HG02763 (cell line): ENCODE data around the gene GLTPD2.

ENCODE experiments used
- ATAC-seq: cut with Tn5 transposase; IDR thresholded peaks from one replicate; pipeline ENCODE4 v1.9.1; 2021; ENCODE audit warnings: mild to moderate bottlenecking, moderate library complexity; ENCODE audit not compliant: unreplicated experiment

GLTPD2 gene

DNA sequence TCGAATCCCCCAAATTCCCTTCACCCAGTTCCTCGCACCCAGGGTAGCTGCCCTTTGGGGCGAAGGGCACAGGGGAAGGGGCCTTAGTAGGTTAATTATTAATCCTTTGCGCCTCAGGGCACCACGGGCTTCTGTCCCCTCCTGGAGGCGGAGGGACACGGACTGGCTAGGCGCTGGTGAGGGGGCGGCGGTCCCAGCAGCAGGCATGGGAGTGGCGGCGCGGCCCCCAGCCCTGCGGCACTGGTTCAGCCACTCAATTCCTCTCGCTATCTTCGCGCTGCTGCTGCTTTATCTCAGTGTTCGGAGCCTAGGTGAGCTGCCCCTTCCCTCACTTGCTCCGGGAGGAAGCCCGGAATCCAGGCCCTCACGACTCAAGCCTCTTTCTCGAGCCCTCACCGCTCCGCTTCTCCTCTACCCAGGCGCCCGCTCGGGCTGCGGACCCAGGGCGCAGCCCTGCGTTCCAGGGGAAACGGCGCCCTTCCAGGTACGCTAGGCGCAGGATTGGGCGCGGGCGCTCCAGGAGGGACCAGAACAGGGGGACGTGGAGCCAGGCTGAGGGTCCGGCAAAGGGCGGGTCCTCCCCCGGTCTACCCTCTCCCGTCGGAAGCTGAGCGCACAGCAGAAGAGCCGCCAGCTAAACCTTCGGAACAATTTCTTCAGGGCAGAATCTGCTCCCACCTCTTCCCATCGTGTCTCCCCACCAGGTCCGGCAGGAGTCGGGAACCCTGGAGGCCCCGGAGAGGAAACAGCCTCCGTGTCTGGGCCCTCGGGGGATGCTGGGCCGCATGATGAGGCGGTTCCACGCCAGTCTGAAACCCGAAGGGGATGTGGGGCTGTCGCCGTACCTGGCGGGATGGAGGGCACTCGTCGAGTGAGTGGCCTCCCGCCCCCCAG lies at the start of gene GLTPD2:
Gene GLTPD2, plus strand, starts transcription at position 158 of the 894 bp plus-strand sequence. Its CDS starts 48 bp downstream, at position 206.
- ATAC-seq, result no peak

DNA sequence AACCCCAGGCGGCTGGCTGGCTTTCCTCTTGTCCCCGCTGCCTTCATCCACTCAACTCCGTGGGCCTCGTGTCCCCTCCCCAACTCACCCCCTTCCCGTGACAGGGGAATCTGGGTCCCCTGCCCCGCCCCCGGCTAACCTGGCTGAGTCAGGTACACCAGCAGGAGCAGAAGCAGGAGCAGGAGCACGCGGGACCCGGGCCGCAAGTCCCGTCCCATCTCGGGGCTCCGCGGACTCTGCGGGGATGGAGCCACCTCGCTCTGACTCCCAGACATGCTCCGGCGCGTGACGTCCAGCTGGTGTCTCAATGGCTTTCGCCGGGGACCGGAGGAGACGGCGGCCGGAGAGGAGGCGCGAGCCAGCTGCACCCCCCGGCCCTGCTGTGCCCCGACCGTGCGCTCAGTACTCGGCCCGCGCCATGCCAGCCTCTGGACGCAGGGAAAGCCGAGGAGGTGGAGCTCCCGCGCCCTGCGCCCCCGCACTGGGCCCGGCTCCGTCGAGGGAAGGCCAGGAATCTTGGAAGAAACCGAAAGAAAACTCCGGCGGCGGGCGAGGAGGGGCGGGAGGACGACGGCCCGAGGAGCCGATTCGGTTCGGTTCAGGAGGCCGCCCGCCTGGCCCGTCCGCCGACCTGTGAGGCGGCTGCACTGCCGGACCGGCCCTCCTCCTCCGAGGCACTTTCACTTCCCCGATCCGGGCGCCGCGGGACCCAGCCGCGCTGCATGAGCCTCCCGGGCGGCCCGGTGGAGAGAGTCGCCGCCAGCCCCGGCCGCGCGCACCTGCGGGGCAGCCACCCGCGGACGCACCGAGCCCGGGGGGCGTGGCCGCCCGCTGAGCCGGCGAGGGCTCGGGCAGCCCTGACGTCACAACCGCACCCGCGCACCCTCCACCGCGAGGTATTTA lies 49.4 kb upstream of the GLTPD2 start, which contains the start of the genes CXCL16 and ZMYND15:
Gene CXCL16, minus strand, starts transcription at position 807 of the 903 bp plus-strand sequence. Its CDS starts 589 bp downstream, at position 218.
Gene ZMYND15, plus strand, starts transcription at position 712 of the 903 bp plus-strand sequence. CDS start 716 bp downstream, outside the sequence.
- ATAC-seq, result no peak

DNA sequence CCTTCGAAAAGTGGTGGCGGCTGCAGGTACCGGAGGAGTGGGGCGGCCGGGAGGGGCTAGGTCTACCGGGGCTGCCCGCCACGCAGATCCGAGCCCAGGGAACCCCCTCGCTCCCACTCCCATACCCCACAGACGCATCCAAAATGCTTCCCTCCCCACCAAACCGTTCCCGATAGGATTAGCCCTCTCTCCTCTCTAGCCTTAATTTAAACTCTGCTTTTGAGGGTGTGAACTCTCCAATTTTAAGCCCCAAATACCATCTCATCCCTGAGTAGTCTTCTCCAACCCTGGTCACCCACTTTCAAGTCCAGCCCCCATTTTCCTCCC lies 48.8 kb upstream of the GLTPD2 start:
- no peak for ATAC-seq

DNA sequence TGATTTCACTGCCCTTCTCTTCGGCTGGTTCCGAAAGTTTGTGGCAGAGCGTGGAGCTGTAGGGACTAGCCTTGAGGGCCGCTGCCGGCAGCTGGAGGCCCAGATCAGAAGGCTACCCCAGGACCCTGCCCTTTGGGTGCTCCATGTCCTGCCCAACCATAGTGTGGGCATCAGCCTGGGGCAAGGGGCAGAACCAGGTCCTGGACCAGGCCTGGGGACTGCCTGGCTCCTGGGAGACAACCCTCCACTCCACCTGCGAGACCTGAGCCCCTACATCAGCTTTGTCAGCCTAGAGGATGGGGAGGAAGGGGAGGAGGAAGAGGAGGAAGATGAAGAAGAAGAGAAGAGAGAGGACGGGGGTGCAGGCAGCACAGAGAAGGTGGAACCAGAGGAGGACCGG lies 48.2 kb upstream of the GLTPD2 start:
- ATAC-seq, result no peak

DNA sequence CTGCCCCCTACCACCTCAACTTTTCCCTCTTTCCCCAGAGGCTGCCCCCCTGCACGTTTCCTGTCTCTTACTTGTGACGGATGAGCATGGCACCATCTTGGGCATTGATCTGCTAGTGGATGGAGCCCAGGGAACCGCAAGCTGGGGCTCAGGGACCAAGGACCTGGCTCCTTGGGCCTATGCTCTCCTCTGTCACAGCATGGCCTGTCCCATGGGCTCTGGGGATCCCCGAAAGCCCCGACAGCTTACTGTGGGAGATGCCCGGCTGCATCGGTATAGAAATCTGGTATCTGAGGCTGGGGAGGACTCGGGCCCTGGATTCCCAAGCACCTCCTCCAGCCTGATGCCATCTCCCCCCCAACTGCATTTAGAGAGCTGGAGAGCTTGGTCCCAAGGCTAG lies 47.2 kb upstream of the GLTPD2 start:
- no peak for ATAC-seq

DNA sequence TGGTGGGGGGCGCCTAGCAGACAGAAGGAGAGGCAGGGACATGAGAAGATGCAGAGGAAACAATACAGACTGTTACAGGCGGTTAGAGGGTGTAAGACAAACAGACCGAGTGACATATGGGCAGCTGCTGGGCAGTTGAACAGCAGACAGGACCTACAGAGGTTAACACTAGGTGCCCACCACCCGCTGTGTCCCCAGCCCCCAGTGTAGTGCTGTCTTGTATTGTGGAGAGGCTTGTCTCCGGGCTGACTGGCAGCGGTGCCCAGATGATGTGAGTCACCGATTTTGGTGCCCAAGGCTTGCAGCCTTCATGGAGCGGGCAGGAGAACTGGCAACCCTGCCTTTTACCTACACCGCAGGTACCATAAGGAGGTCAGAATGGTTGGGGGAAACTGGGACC lies 46.6 kb upstream of the GLTPD2 start:
- ATAC-seq, result no peak

DNA sequence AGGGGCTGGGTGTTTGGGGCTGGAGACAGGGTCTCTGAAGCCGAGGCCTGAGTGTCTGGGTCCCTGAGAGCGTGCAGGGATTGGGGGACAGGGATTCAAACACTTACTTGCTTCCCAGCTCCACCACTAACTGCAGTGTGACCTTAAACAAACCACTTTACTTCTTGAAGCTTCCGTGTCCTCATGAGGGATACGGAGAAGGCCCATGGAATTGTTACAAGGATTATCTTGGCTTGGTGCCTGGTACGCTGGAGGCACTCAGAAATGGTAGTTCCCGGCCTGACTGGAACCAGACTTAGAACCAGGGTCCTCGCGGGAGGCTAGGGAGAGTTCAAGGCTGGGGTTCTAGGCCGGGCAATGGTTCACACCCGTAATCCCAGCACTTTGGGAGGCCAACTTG lies 46.1 kb upstream of the GLTPD2 start:
- no peak for ATAC-seq

DNA sequence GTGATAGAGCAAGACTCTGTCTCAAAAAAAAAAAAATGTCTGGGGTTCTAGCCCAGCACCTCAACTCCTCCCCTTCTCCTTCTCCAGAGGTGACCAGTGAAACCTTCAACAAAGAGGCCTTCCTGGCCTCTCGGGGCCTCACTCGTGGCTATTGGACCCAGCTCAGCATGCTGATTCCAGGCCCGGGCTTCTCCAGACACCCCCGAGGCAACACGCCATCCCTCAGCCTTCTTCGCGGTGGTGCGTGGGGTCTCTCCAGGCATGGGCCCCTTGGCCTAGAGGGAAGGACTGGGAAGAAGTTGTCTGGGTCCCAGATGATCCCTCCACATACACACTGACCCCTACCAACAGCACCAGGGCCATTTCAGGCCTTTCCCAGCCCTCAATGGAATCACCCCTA lies 45.5 kb upstream of the GLTPD2 start:
- ATAC-seq, result no peak

DNA sequence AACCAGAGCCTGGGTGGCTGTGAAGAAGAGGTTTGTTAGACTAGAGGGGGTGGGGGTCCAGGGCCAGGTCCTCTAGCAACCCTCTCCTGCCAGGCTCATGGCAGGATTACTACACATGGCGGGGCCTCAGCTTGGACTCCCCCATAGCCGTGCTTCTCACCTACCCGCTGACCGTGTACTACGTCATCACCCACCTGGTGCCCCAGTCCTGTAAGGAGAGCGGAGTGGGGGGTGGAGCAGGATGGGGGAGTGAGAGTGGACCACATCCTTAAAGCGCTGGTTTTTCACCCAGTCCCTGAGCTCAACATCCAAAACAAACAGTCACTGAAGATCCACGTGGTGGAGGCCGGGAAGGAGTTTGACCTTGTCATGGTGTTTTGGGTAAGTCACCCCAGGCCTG lies 44.9 kb upstream of the GLTPD2 start:
- no peak for ATAC-seq

DNA sequence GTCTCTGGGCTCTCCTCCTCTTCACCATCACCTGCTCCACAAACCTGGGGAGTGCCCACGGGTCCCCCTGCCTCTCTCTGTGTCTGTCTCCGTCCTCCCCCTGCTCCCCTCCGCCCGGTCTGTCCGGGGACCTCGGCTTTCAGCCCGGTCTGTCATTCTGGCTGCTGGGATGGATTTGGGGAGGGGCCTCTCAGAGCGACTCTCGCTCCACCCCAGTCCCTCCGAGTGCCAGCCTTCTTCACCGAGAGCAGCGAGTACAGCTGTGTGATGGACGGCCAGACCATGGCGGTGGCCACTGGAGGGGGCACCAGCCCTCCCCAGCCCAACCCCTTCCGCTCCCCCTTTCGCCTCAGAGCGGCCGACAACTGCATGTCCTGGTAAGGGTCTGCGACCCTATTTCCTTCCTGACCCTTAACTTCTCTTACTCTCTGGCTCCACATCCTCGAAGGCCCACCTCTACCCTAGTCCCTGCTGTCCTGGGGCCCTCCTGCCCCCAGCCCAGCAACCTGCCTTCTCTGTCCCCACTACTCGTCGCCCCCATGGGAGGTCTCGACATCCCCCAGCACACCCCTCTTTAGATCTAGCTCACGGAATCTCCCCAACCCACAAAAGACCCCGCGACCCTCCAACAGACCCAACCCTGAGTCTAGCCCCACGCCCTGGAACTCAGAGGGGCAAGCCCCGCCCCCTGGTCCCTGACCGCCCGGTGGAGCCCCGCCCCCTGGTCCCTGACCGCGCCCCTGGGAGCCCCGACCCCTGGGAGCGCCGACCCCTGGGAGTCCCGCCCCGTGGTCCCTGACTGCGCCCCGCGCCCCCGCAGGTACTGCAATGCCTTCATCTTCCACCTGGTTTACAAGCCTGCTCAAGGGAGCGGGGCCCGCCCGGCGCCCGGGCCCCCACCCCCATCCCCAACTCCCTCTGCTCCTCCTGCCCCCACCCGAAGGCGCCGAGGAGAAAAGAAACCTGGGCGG lies 43.5 kb upstream of the GLTPD2 start:
- no peak for ATAC-seq

DNA sequence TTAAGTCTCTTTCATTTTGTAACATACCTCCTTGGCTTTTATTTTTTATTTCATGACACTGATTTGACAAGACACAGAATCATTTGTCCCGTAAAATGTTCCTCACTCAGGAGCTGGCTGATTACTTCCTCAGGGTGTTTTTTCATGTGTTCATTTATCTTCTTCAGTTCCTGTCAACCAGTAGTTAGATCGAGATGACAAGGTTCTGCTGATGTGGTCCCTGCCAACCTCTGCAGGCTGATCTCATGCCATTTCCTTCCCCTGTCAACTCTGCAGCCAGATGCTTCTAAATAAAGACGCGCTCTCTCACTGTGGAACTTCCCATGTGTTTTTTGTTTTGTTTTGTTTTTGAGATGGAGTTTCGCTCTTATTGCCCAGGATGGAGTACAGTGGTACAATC lies 40.9 kb upstream of the GLTPD2 start:
- no peak for ATAC-seq

DNA sequence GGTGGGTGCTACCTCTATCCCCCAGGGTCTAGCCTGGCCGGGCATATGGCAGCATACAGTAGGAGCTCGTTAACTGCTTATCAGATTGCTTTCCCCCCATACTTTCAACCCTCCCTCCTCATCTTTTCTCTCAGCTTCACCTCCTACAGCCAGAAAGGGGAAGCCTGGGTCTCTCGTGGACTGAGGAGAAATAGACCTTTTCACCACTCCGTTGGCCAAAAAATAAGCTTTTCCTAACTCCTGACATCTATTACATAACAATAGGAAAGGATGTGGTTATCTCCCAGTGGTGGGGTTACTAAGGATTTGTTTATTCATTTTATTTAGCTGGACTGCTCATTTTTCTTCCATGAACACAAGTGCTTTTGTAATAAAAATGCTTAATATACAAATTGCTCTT lies 40.1 kb upstream of the GLTPD2 start:
- no peak for ATAC-seq

DNA sequence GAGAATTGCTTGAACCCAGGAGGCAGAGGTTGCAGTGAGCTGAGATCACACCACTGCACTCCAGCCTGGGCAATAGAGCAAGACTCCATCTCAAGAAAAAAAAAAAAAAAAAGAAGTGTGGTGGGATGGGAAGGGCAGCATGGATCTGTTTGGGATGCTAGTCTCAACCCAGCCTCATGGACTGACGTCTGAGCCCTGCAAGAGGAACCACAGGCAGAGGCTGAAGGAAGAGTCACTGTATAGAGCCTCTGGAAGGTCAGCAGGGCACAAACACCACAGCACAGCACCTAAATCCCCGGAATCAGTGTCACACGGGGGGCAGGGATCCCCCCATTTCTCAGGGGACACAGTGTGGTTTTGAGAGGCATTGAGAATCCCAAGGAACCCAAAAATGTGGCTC lies 38.2 kb upstream of the GLTPD2 start:
- no peak for ATAC-seq

DNA sequence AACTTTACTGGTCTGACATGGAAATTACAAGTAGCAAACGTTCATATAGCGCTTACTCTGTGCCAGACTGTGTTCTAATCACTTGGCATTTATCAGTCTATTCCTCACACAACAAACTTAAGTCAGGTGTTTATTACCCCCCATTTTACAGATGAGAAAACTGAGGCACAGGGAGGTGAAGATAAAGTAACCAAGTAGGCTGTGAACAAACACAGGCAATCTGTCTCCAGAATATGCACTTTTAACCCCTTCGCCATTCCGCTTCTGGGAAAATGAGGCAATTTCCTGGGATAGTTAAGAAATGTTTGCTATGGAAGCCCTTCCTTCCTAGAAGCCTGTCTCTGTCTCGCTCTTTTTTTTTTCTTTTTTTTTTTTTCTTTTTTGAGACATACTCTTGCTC lies 36.8 kb upstream of the GLTPD2 start:
- no peak for ATAC-seq

DNA sequence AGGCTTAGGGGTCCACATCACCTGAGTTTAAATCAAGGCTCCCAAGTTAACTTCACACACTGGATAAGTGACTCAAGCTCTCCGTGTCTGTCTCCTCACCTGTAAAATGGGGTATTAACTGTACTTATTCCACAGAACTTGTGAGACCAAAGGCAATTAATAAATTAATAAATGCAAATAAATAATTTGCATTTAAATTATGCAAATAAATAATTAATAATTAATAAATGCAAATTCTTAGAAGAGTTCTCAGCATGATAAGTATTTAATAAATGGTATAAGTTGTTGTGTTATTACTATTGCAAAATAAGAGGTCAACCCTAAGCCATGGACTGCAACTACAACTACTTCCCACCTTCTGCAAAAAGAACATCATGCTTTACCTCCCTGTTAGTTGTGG lies 35.4 kb upstream of the GLTPD2 start:
- ATAC-seq, result no peak

DNA sequence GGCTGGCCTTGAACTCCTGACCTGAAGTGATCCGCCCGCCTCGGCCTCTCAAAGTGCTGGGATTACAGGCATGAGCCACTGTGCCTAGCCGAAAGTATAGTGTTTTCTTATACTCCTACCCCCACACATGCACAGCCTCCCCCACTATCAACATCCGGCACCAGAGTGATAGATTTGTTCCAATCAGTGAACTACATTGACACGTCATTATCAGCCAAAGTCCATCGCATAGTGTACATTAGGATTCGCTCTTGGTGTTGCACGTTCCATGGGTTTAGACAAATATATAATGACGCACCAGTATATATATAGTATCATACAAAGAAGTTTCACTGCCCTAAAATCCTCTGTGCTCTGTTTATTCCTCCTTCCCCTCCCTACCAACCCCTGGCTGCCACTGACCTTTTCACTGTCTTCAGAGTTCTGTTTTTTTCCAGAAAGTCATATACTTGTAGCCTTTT lies 29.0 kb upstream of the GLTPD2 start:
- ATAC-seq, result no peak

DNA sequence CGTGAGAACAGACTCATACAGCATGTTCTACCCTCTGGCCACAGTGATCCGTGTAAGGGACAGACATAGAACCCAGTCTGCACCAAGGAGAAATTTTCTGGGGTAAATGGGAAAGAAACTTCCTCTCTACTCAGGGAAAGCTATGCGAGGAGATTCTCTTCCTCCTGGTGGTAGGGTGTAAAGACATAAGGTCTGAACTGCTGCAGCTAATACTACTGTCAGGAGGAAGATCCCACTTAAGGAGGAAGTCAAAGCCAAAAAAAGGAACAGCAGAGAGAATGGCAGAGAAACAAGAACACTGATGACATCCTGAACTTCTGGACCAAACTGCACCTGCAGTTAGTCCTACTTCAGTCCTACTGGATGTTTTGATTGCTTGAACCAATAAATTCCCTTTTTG lies 24.2 kb upstream of the GLTPD2 start:
- no peak for ATAC-seq

DNA sequence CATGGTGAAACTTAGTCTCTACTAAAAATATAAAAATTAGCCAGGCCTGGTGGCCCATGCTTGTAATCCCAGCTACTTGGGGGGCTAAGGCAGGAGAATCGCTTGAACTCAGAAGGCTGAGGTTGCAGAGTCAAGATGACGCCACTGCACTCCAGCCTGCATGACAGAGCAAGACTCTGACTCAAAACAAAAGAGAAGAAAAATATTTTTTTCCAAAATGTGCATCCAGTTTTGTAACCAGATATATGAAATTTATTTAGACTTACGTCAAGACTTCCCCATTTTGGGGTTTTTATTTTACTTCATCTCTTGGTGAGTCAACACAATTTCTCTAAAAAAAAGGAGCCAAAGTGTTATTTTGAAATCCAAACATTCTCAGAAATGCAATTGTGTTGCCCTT lies 22.6 kb upstream of the GLTPD2 start:
- ATAC-seq, result no peak

DNA sequence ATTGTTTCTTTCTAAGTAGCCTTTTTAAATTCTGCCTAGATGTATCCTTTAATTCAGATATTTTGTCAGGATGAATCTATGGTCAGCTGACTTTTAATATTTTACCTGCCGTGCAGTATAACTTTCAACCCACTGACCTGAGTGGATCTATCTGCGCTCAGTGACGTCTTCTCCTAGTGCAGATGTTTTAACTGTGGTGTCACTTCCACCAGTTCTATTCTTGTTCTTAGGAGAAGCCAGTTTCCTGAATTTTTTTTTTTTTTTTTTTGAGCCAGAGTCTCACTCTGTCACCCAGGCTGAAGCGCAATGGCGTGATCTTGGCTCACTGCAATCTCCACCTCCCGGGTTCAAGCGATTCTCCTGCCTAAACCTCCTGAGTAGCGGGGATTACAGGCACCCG lies 22.0 kb upstream of the GLTPD2 start:
- ATAC-seq, result no peak

DNA sequence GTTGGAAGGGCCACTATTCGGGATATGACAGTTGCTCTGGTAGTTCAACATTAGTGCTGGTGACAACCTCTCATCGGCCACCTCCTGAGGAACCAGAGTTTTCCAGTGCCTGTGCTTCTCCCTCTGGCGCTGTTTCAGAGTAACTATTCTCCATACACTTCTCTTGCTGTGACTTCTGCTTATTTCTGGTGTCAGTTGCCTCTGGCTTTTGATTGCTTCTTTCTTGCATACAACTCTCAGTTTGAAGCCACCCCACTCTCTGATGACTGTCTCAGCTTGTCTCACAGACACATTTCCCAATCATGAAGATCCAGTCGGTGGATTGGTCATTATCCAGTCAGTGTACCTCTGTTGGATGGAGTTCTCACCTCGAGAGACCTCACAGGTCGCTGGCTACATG lies 20.5 kb upstream of the GLTPD2 start:
- no peak for ATAC-seq

DNA sequence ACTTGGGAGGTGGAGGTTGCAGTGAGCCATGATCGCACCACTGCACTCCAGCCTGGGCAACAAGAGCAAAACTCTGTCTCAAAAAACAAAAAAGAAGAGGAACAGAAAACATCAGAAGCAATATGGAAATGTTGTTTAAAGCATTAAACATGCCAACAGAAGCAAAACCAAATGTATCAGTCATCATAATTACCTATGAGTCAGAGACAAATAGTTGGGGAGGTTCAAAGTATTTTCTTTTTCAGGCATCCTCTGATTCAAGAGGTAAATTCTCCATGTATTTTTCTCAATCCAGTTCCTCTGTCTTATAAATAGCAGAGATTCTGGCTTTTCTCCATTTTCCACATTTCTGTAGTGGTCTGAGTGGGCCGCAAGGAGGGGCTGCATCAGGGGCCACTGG lies 19.1 kb upstream of the GLTPD2 start:
- ATAC-seq, result no peak
